Measurements from ENCODE around the gene PPP2R1B.
"Not testable (repeated sequence)": the region's sequence is repeated elsewhere in the genome, so short reads cannot be mapped to it uniquely, and the experiment has no call there.

Gene PPP2R1B

GRCh38 chr11:111782109-111782741 lies 16.0 kb upstream of the PPP2R1B start:
- DNase-seq (ENCODE audit: low read depth in 3 of 3) = no peak

DNA sequence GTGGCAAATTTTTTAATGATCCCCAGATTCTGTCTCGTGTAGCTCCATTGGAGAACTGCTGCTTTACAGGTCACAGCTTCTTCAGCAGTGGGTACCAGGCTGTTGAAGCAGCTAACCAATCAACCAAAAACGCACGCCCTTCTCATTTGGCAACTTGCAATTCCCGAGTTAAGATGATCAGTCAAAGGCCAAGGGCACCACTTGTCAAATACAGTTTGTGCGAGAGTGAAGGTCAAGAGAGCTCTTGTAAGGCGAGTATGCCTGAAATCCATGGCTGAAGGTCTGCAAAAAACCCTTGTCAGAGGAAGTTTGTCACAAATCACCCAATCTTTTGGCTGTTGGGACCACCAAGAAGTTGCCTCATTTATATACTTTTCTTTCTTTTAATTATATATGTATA lies 12.9 kb upstream of the PPP2R1B start:
- no peak for DNase-seq (ENCODE audit: low read depth in 3 of 3)

- no peak for DNase-seq (ENCODE audit: low read depth in 3 of 3)
These were observed 11.9 kb upstream of the PPP2R1B start for GRCh38 chr11:111778047-111778558.

DNA sequence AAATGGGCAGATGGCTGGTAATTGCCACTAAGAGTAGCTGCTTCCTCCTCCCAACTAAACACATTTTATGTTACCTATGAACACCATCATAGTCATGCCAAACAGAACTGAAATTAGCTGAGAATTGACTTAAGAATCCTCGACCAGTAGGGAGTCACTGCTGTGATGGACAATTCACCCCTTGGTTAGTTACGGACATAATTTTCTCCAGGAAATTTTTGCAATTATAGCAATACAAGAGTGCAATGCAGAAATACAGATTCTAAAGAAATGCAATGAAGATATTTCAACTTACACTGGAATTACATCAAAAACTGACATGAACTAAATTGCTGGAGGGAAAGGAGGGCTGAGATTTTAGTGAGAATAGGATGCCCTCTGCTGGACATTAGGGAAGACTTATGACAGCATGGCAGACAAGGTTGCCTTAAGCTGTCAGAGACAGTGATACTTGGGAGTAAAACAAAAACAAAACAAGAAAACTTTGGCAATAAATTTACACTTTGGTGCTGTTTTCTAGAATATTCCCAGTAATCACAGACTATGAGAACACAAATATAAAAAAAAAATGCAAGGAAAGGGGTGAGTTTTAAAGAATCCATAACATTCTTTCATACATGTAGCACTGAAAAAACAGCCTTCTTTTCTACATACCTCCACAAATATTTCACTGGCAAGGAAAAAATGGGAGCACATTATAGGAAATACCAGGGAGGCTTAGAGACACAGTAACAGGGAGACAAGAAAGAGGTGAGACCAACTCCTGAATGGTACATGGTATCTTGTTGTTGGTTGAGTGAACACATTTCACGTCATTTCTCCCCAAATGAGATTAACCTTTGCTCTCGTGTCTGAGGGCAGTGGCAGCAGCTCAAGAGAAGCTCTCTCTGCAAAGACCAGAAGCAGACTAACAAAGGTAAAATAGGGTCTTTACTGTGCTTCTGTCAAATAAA lies 11.2 kb upstream of the PPP2R1B start:
- no peak for DNase-seq (ENCODE audit: low read depth in 3 of 3)

GRCh38 chr11:111776398-111777093 lies 10.4 kb upstream of the PPP2R1B start:
- DNase-seq (ENCODE audit: low read depth in 3 of 3) = no peak

DNA sequence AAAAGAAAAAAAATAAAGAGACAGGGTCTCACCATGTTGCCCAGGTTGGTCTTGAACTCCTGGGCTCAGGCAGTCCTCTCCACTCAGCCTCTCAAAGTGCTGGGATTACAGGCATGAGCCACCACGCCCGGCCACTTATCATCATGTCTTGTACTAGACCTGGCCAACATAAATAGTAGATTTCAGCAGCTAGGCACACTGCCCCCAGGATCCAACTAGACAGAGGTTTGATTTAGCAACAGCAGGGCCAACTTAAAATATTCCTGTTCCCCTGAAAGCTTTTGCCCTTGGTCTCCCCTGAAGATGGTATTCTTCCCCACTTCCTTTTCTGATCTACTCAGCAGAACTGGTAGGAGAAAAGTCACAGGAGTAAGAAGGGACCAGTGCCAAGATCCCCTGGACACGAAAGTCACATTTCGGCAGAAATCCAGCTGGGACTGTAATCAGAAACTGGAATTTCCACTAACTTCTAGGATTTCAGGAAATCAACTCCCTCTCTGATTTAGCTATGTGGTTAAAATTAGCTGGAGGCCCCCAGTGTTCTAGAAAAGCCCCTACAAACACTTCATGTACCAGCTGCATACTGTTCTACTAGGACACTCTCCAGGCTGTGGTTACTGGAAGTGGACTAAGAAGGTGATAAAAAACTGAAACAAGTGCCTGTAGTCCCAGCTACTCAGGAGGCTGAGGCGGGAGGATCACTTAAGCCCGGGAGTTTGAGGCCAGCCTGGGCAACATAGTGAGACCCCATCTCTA lies 8.9 kb upstream of the PPP2R1B start:
- no peak for DNase-seq (ENCODE audit: low read depth in 3 of 3)

GRCh38 chr11:111772535-111772934 lies 6.3 kb upstream of the PPP2R1B start:
- no peak for DNase-seq (ENCODE audit: low read depth in 3 of 3)

DNA sequence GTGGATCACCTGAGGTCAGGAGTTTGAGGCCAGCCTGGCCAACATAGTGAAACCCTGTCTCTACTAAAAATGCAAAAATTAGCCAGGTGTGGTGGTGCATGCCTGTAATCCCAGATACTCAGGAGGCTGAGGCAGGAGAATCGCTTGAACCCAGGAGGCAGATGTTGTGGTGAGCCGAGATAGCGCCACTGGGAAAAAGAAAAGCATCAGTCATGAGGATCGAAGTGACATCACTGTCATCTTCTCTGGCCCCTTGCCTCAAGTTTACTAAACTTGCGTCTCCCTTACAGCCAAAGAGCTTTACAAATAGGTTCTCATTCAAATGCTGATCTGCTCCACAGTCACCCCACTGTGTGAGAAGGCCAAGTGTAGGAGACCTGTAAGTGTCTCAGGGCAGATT lies 5.0 kb upstream of the PPP2R1B start:
- not testable (repeated sequence) for DNase-seq (ENCODE audit: low read depth in 3 of 3)

- no peak for DNase-seq (ENCODE audit: low read depth in 3 of 3)
These were observed 4.5 kb upstream of the PPP2R1B start for GRCh38 chr11:111770581-111771134.

GRCh38 chr11:111766834-111767142 lies 599 bp upstream of the PPP2R1B start:
- no peak for DNase-seq (ENCODE audit: low read depth in 3 of 3)

DNA sequence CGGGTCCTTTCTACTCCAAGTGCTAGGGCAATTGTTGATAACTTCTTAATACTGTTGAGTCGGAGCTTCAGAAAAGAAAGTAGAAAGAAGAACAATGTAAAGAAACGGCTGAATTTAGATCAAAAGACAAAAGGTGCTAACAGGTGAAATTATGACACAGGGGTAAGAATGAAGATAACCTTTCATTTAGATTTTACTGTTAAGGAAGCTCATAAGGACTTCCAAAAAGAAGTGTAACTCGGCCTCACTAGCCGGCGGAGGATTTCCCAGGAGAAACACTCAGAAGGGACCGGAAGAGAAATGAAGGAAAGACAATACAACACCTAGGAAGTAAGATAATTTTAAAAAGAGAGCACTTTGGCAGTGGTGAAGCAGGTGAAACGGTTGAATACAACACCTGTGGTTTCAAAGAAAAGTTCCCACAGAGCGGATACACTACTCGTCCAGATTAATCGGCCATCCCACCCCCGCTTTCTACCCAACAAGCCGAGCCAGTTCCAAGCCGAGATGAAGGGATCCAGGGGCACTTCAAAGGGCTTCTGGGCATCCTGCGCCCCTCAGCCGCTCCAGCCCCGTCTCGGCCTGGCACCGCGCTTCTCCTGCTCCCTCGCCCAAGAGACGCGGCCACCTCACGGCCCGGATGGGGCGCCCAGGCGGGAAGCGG lies 737 bp downstream of the PPP2R1B start:
- DNase-seq (ENCODE audit: low read depth in 3 of 3) = no peak

DNA sequence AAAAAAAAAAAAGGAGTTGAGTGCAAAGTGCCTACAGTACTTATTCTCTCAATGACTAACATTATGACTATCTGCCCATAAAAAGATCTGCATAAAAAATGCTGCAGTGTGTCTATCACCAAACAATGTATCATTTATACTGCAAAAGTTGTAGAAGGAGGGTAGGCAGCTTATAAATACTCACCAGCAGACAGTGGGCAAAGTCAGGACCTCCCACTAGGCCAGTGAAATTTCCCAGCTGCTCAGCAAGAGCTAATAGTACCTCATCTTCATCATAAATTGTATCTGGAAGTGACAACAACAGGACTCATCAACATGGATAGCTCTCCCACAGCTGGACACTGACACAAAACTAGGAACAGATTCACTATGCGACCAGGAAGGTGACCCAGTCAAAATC lies 1.6 kb downstream of the PPP2R1B start:
- DNase-seq (ENCODE audit: low read depth in 3 of 3) = no peak

DNA sequence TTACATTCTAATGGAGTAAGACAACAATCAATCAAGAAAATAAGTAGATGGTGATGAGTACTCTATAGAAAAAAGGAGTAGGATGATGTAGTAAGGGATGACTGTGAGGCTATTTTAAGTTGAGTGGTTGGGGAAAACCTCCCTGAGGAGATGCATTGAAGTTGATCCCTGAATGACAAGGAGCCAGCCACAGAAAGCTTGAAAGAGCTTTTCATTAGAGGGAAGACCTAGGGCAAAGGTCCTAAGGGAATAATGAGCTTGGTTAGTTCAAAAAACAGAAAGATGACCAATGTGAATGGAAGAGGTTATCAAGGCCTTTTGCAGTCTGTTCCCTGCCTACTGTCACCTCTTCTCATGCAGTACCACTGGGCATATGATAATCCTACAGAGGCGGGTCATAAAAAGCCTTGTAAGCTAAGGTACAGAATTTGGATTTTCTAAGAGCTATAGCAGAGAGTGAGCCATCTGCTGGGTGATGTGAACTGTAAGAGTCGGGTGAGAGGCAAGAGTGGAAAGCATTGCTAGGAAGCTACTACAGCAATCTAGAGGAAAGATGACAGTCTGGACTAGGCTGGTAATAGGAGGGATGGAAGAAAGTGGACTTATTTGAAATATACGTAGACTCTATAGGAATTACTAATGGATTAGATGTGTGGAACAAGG lies 3.1 kb downstream of the PPP2R1B start:
- DNase-seq (ENCODE audit: low read depth in 3 of 3) = no peak

- no peak for DNase-seq (ENCODE audit: low read depth in 3 of 3)
These were observed 3.7 kb downstream of the PPP2R1B start for GRCh38 chr11:111762526-111762925.

- DNase-seq (ENCODE audit: low read depth in 3 of 3) = no peak
These were observed 5.2 kb downstream of the PPP2R1B start for GRCh38 chr11:111761036-111761435.

GRCh38 chr11:111759778-111760407 lies 6.3 kb downstream of the PPP2R1B start:
- DNase-seq (ENCODE audit: low read depth in 3 of 3) = no peak

DNA sequence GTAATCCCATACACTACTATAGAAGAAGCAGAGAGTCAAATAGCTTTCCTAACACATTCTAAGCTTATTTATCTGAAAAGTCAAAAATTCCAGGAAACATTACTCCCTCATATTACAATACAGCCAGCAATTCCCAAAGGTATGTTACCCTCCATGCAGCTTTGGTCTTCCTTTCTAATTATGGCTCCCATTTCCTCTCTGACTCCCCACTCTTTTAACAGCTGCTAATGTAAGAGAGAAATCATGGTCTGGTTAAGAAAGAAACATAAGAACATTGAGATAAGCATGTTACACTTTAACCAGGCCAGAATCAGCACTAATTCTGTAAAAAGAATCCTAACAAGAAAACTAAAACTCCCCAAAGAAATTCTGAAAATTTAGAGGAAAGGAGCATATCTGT lies 6.8 kb downstream of the PPP2R1B start:
- no peak for DNase-seq (ENCODE audit: low read depth in 3 of 3)

GRCh38 chr11:111756097-111756496 lies 10.1 kb downstream of the PPP2R1B start:
- DNase-seq (ENCODE audit: low read depth in 3 of 3) = no peak

DNA sequence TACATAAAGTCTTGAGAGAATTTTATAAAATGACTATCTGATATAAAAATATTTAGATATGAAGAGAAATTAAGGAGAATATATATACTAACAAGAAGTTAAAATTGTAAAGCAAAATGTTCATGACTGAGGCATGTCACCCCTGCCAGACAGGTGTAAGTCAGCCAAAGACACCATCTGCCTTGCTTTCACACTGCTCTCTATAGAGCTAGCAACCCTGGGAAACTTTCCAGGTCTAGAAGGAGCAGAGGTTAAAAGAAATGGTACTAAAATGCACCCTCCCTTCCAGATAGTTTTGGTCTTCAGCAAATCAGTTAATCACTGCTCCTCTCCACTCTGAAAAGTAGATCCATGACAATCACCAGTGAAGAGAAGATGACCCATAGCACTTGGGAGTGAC lies 16.5 kb downstream of the PPP2R1B start:
- DNase-seq (ENCODE audit: low read depth in 3 of 3) = no peak
